CD14-positive monocyte (primary cell): ENCODE results near the gene FAM171A1. TPM values are rescaled to one million over a fixed set of nuclear protein-coding genes. Genes with fewer than 3 reads are reported as not detected.

Experiments used
- DNase-seq, 3 donors: peaks; one replicate each; pipeline ENCODE4 v3.0.0-alpha.2; 2011 to 2022
- H2AFZ ChIP-seq: 2 replicates; pipeline ENCODE4 v1.6.0; 2012; ENCODE audit warnings: mild to moderate bottlenecking, low read depth, low read length, inconsistent platforms; ENCODE audit not compliant: insufficient read depth, poor library complexity, severe bottlenecking
- H3K27ac ChIP-seq, 2 donors: 1 replicate in 1 of 2; 2 replicates in 1 of 2; pipeline ENCODE4 v1.5.1; 2012 to 2013; ENCODE audit warnings: low read length in 2 of 2, control low read depth in 1 of 2, inconsistent platforms in 1 of 2, low read depth in 1 of 2, mild to moderate bottlenecking in 1 of 2
- H3K27me3 ChIP-seq, 2 donors: one replicate each; pipeline versions ENCODE4 v1.6.0 to v1.6.1; 2011 to 2013; ENCODE audit warnings: low read length in 2 of 2; ENCODE audit not compliant: control insufficient read depth in 2 of 2, insufficient read depth in 2 of 2
- H3K36me3 ChIP-seq, 2 donors: replicated peaks in 1 of 2; 1 replicate in 1 of 2; 2 replicates in 1 of 2; pipeline versions ENCODE4 v1.5.1 to v1.6.1; 2012 to 2013; ENCODE audit warnings: low read length in 2 of 2, control low read depth in 1 of 2, inconsistent platforms in 1 of 2, mild to moderate bottlenecking in 1 of 2; ENCODE audit not compliant: insufficient read depth in 2 of 2, control insufficient read depth in 1 of 2
- H3K4me1 ChIP-seq, 2 donors: 1 replicate in 1 of 2; 2 replicates in 1 of 2; pipeline versions ENCODE4 v1.5.1 to v1.6.1; 2012 to 2013; ENCODE audit warnings: low read length in 2 of 2, control low read depth in 1 of 2, inconsistent platforms in 1 of 2, mild to moderate bottlenecking in 1 of 2, moderate library complexity in 1 of 2; ENCODE audit not compliant: insufficient read depth in 2 of 2, control insufficient read depth in 1 of 2
- H3K4me2 ChIP-seq: replicated peaks from 2 replicates; pipeline ENCODE3; 2012; ENCODE audit warnings: low read length, moderate library complexity, mild to moderate bottlenecking; ENCODE audit not compliant: poor library complexity, severe bottlenecking; ENCODE audit errors: extremely low read depth
- H3K4me3 ChIP-seq, 3 experiments: fragments of 200-600 bp in 1 of 3; sonication (generic) in 1 of 3; replicated peaks in 1 of 3; 1 replicate in 2 of 3; 2 replicates in 1 of 3; pipeline ENCODE4 v1.5.1; 2011 to 2013; ENCODE audit warnings: low read length in 3 of 3, mild to moderate bottlenecking in 3 of 3, control low read depth in 2 of 3, low read depth in 2 of 3, inconsistent platforms in 1 of 3, moderate library complexity in 1 of 3
- H3K79me2 ChIP-seq: 2 replicates; pipeline ENCODE4 v1.6.0; 2012; ENCODE audit warnings: mild to moderate bottlenecking, control low read depth, inconsistent platforms, low read length, moderate library complexity; ENCODE audit not compliant: insufficient read depth
- H3K9ac ChIP-seq: 2 replicates; pipeline ENCODE4 v1.6.0; 2017; ENCODE audit warnings: low read length, mild to moderate bottlenecking; ENCODE audit not compliant: insufficient read depth, poor library complexity, severe bottlenecking
- H3K9me3 ChIP-seq, 2 donors: replicated peaks in 1 of 2; 1 replicate in 1 of 2; 2 replicates in 1 of 2; pipeline versions ENCODE4 v1.5.1 to v1.6.1; 2012 to 2013; ENCODE audit warnings: low read length in 2 of 2, control low read depth in 1 of 2; ENCODE audit not compliant: control insufficient read depth in 1 of 2, insufficient read depth in 1 of 2
- H4K20me1 ChIP-seq: 2 replicates; pipeline ENCODE4 v1.6.0; 2012; ENCODE audit warnings: mild to moderate bottlenecking, low read length, control low read depth, moderate library complexity; ENCODE audit not compliant: insufficient read depth
- H3K27ac Mint-ChIP-seq, 7 donors: one replicate each; pipeline ENCODE4 v1.8.0; 2020; ENCODE audit warnings: mild to moderate bottlenecking in 7 of 7, mixed read lengths in 7 of 7, moderate library complexity in 6 of 7, inconsistent platforms in 2 of 7
- H3K27me3 Mint-ChIP-seq, 3 donors: one replicate each; pipeline ENCODE4 v1.8.0; 2021 to 2022; ENCODE audit warnings: low read depth in 3 of 3, mild to moderate bottlenecking in 3 of 3, mixed read lengths in 3 of 3, moderate library complexity in 3 of 3, inconsistent platforms in 1 of 3
- H3K36me3 Mint-ChIP-seq, 2 donors: one replicate each; pipeline ENCODE4 v1.8.0; 2020; ENCODE audit warnings: mixed read lengths in 2 of 2, inconsistent platforms in 1 of 2, mild to moderate bottlenecking in 1 of 2
- H3K4me1 Mint-ChIP-seq: one replicate; pipeline ENCODE4 v1.8.0; 2020; ENCODE audit warnings: mild to moderate bottlenecking, mixed read lengths
- H3K4me3 Mint-ChIP-seq, 2 donors: one replicate each; pipeline ENCODE4 v1.8.0; 2020; ENCODE audit warnings: mild to moderate bottlenecking in 2 of 2, mixed read lengths in 2 of 2, moderate library complexity in 1 of 2
- H3K9me3 Mint-ChIP-seq, 7 donors: one replicate each; pipeline ENCODE4 v1.8.0; 2020 to 2022; ENCODE audit warnings: mixed read lengths in 7 of 7, mild to moderate bottlenecking in 6 of 7, moderate library complexity in 6 of 7, inconsistent platforms in 2 of 7
- WGBS: methylation state at CpG from one replicate; pipeline ENCODE4 v1.1.5; 2013; ENCODE audit warnings: missing lambda C conversion rate; ENCODE audit not compliant: insufficient coverage; 5-methylcytosine and 5-hydroxymethylcytosine counted together
- intact Hi-C, 2 donors: fragments of 100-400 bp; cut with micrococcal nuclease; formaldehyde crosslinking; loops; one replicate each; pipeline versions ENCODE4 v1.15.0 to v1.15.1; 2023
- polyA plus RNA-seq, 3 donors: library from polyadenylated mRNA; depleted of rRNA in 1 of 3; unstranded in 2 of 3; stranded (reverse) in 1 of 3; fragments of 300-500 nt in 2 of 3; fragments of >200 nt in 1 of 3; fragmentation: Illumina TruSeq in 2 of 3; gene quantifications; 1 replicate in 2 of 3; 2 replicates in 1 of 3; pipeline ENCODE4 v1.2.3, GENCODE V29; 2012 to 2021
- TF ChIP-seq, protein P1 (sequence below): fragments of 200-600 bp; IDR thresholded peaks from one replicate; pipeline ENCODE4 v1.8.0; 2022; ENCODE audit warnings: antibody characterized with exemption, mild to moderate bottlenecking

The FAM171A1 gene
- polyA plus RNA-seq, 3 donors = not detected

DNA sequence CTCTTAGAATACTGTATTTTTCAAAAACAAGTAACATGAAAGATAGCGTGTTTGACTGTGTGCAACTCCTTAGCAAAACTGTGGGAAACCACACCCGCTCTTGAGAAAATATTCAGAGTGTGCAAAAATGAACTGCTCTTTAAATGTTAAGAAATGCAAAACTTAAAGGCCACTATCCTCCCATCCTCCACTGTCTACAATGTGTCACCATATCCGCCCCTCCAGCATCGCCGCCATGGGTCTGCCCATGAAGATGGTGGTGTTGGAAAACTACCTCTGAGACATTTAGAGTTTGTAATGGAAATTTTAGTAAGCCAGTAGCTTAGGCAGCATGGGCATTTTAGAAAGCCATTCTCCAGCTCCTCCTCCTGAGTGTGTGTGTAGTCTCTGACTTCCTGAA lies 182.5 kb downstream of the FAM171A1 start:
- Mint-ChIP-seq H3K36me3 (no peaks in the 10 kb centered on the region), H3K4me1 (peaks cover 5% of the 10 kb centered on the region), H3K27me3 (peaks cover 31 to 44% (median 36%) of the 10 kb centered on the region in 3 donors), H3K4me3 (no peak overlapping the region), H3K9me3 (peaks cover 2 to 17% (median 10%) of the 10 kb centered on the region in 7 donors), H3K27ac (no peak overlapping the region)
- H3K4me3 ChIP-seq = no peak overlapping the region
- DNase-seq = no peak
- peaks cover 5 to 6% of the 10 kb centered on the region in 2 donors for H3K9me3 ChIP-seq
- TF ChIP-seq, protein P1, sequence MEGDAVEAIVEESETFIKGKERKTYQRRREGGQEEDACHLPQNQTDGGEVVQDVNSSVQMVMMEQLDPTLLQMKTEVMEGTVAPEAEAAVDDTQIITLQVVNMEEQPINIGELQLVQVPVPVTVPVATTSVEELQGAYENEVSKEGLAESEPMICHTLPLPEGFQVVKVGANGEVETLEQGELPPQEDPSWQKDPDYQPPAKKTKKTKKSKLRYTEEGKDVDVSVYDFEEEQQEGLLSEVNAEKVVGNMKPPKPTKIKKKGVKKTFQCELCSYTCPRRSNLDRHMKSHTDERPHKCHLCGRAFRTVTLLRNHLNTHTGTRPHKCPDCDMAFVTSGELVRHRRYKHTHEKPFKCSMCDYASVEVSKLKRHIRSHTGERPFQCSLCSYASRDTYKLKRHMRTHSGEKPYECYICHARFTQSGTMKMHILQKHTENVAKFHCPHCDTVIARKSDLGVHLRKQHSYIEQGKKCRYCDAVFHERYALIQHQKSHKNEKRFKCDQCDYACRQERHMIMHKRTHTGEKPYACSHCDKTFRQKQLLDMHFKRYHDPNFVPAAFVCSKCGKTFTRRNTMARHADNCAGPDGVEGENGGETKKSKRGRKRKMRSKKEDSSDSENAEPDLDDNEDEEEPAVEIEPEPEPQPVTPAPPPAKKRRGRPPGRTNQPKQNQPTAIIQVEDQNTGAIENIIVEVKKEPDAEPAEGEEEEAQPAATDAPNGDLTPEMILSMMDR = no peak
- no peak overlapping the region for H2AFZ ChIP-seq
- no peak overlapping the region for H3K27ac ChIP-seq
- no peaks in the 10 kb centered on the region for H3K79me2 ChIP-seq
- H3K4me2 ChIP-seq = no peak overlapping the region
- H3K9ac ChIP-seq = no peak overlapping the region
- peaks cover 3 to 8% of the 10 kb centered on the region in 2 donors for H3K27me3 ChIP-seq
- WGBS = no CpG with 5 or more reads among the region's 5 CpGs
- H3K36me3 ChIP-seq = no peaks in the 10 kb centered on the region
- intact Hi-C loops = no loop called here
- H4K20me1 ChIP-seq = no peaks in the 10 kb centered on the region
- H3K4me1 ChIP-seq = peaks cover 0 to 4% of the 10 kb centered on the region in 2 donors

DNA sequence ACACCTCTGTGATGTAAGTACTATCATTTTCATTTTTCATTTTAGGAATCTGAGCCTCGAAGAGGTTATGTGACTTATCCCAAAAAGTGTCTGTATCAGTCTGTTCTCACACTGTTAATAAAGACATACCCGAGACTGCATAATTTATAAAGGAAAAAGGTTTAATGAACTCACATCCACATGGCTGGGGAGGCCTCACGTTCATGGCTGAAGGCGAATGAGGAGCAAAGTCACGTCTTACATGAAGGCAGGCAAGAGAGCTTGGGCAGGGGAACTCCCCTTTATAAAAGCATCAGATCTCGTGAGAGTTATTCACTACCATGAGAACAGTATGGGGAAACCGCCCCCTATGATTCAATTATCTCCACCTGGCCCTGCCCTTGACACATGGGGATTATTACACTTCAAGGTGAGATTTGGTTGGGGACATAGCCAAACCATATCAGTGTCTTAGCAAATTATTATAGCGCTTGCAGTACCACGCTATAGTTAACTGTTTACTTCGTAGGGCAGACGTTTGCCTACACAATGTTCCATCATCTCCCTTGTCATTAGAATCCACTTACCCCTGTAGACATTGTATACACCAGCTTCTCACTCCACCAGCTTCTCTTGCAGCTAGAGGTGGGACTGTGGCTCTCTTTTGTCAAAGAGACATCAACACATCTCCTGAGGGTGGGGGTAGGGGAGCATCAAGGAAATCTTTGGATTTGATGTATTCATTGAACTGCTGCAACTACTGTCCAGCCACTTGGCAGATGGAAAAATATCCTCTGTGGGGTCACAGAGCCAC lies 187.2 kb downstream of the FAM171A1 start:
- intact Hi-C loops = no loop called here
- DNase-seq = no peak
- H3K27ac Mint-ChIP-seq = no peak overlapping the region
- peaks cover 22 to 52% (median 37%) of the 10 kb centered on the region in 3 donors for H3K27me3 Mint-ChIP-seq
- Histone ChIP-seq H3K4me3 (no peak overlapping the region), H3K4me2 (no peak overlapping the region), H3K4me1 (no peaks in the 10 kb centered on the region), H3K27ac (no peak overlapping the region), H2AFZ (no peak overlapping the region), H4K20me1 (no peaks in the 10 kb centered on the region), H3K36me3 (no peaks in the 10 kb centered on the region), H3K27me3 (peaks cover 0 to 2% of the 10 kb centered on the region in 2 donors), H3K9ac (no peak overlapping the region), H3K79me2 (no peaks in the 10 kb centered on the region), H3K9me3 (no peaks in the 10 kb centered on the region)
- H3K4me3 Mint-ChIP-seq = no peak overlapping the region
- no peaks in the 10 kb centered on the region for H3K4me1 Mint-ChIP-seq
- 93% methylated on average over 3 of the region's 11 CpGs for WGBS
- H3K36me3 Mint-ChIP-seq = no peaks in the 10 kb centered on the region
- TF ChIP-seq, protein P1 = no peak
- peaks cover 0 to 8% (median 1%) of the 10 kb centered on the region in 7 donors for H3K9me3 Mint-ChIP-seq
